GM23248 (cell line): Measurements from ENCODE around the gene GTPBP1. TPM values are rescaled to one million over a fixed set of nuclear protein-coding genes. Genes with fewer than 3 reads are reported as not detected.

Source experiments
- DNase-seq: peaks from one replicate; pipeline ENCODE4 v3.0.0-alpha.2; 2015
- H2AFZ ChIP-seq: fragments of 200-600 bp; sonication (generic); 2 replicates; pipeline ENCODE4 v1.6.1; 2016; ENCODE audit warnings: antibody characterized with exemption
- H3F3A ChIP-seq: fragments of 200-600 bp; sonication (generic); 2 replicates; pipeline ENCODE4 v1.6.1; 2016; ENCODE audit warnings: mild to moderate bottlenecking, antibody characterized with exemption, mixed run types; ENCODE audit not compliant: insufficient read depth
- H3K27ac ChIP-seq: fragments of 200-600 bp; sonication (generic); 2 replicates; pipeline ENCODE4 v1.5.1; 2016; ENCODE audit warnings: mild to moderate bottlenecking
- H3K27me3 ChIP-seq: fragments of 200-600 bp; sonication (generic); replicated peaks from 2 replicates; pipeline ENCODE4 v1.6.1; 2016; ENCODE audit warnings: mild to moderate bottlenecking; ENCODE audit not compliant: insufficient read depth
- H3K36me3 ChIP-seq: fragments of 200-600 bp; sonication (generic); 2 replicates; pipeline ENCODE4 v1.6.1; 2016; ENCODE audit warnings: low read depth, mild to moderate bottlenecking
- H3K4me1 ChIP-seq: fragments of 200-600 bp; sonication (generic); 2 replicates; pipeline ENCODE4 v1.6.1; 2016; ENCODE audit warnings: mild to moderate bottlenecking; ENCODE audit not compliant: insufficient read depth
- H3K4me2 ChIP-seq: fragments of 200-600 bp; sonication (generic); one replicate; pipeline ENCODE4 v1.6.1; 2016; ENCODE audit warnings: mild to moderate bottlenecking; ENCODE audit not compliant: unreplicated experiment
- H3K4me3 ChIP-seq: fragments of 200-600 bp; sonication (generic); 2 replicates; pipeline ENCODE4 v1.5.1; 2016; ENCODE audit warnings: mild to moderate bottlenecking
- H3K79me2 ChIP-seq: fragments of 200-600 bp; sonication (generic); 2 replicates; pipeline ENCODE4 v1.6.1; 2016; ENCODE audit warnings: mild to moderate bottlenecking; ENCODE audit not compliant: insufficient read depth
- H3K9ac ChIP-seq: fragments of 200-600 bp; sonication (generic); 2 replicates; pipeline ENCODE4 v1.6.1; 2016; ENCODE audit warnings: mild to moderate bottlenecking
- H3K9me2 ChIP-seq: fragments of 200-600 bp; sonication (generic); 2 replicates; pipeline ENCODE4 v1.6.1; 2016; ENCODE audit warnings: mixed run types, mild to moderate bottlenecking, moderate library complexity; ENCODE audit not compliant: insufficient read depth
- H3K9me3 ChIP-seq: fragments of 200-600 bp; sonication (generic); one replicate; pipeline ENCODE4 v1.6.1; 2017; ENCODE audit warnings: low read depth
- H4K20me1 ChIP-seq: fragments of 200-600 bp; sonication (generic); 2 replicates; pipeline ENCODE4 v1.6.0; 2016; ENCODE audit not compliant: insufficient read depth
- EZH2 ChIP-seq: fragments of 200-600 bp; sonication (generic); IDR thresholded peaks from 2 replicates; pipeline ENCODE4 v1.6.1; 2018; ENCODE audit warnings: antibody characterized with exemption, mild to moderate bottlenecking; ENCODE audit not compliant: insufficient read depth, poor library complexity, severe bottlenecking
- EZH2phosphoT487 ChIP-seq: fragments of 200-600 bp; sonication (generic); IDR thresholded peaks from 2 replicates; pipeline ENCODE4 v1.6.1; 2018; ENCODE audit warnings: antibody characterized with exemption, moderate library complexity, mild to moderate bottlenecking, low read depth; ENCODE audit not compliant: insufficient read depth
- WGBS, 2 experiments: methylation state at CpG; one replicate each; pipeline ENCODE4 v1.1.6; 2015 to 2017; ENCODE audit warnings: low lambda C conversion rate in 2 of 2, low coverage in 1 of 2; ENCODE audit errors: missing lambda C conversion rate in 2 of 2; 5-methylcytosine and 5-hydroxymethylcytosine counted together
- in situ Hi-C: fragments of 300-500 bp; cut with MboI; formaldehyde crosslinking; loops from 2 replicates; pipeline ENCODE4 v1.15.0; 2020
- polyA plus RNA-seq: library from polyadenylated mRNA; unstranded; fragments of >200 nt; fragmentation: Nextera tagmentation; extraction: Ambion mirVana; gene quantifications from 2 replicates; pipeline ENCODE4 v1.2.1, GENCODE V29; 2016
- total RNA-seq: library from RNA; depleted of rRNA; stranded (reverse); fragments of >200 nt; shearing (Covaris generic); gene quantifications from 2 replicates; pipeline ENCODE4 v1.2.3, GENCODE V29; 2014

Gene GTPBP1
- total and polyA plus RNA-seq, 2 experiments from 2014 or later: 10.0 to 26.9 TPM

DNA sequence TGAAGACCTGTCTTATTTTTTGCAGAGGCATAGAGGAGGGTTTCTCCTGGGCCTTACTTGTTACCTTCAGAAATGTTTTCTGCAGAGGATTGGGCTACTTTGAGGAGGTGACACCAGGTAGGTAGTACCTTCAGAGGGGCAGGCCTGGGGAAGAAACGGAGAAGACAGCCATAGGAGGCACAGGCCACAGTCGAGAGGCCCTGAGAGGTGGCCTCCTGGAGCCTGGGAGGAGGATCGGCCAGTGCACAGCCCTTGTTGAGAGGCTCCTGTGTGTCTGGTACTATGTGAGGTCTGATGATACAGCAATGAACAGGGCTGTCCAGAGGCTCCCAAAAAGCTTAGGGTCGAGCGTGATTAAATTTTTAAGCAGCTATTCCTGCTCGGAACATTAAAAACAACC lies 11.5 kb downstream of the GTPBP1 start:
- Histone ChIP-seq H3F3A (peaks cover 24% of the 10 kb centered on the region), H3K4me2 (no peak overlapping the region), H3K4me1 (peaks cover 13% of the 10 kb centered on the region), H3K9me2 (no peaks in the 10 kb centered on the region), H3K9me3 (no peaks in the 10 kb centered on the region), H2AFZ (no peak overlapping the region), H3K79me2 (peaks cover 81% of the 10 kb centered on the region), H3K27me3 (no peaks in the 10 kb centered on the region), H3K4me3 (no peak overlapping the region), H3K36me3 (0 out of 2 replicates have a peak, but pooled peaks cover 4% of the 10 kb centered on the region), H3K27ac (no peak overlapping the region), H3K9ac (no peak overlapping the region), H4K20me1 (0 out of 2 replicates have a peak, but pooled peaks cover under 1% of the 10 kb centered on the region)
- WGBS, 2 experiments: 95% methylated on average over 6 of the region's 6 CpGs
- no peak for TF ChIP-seq EZH2
- no peak for TF ChIP-seq EZH2phosphoT487
- no peak for DNase-seq
- in situ Hi-C loops: no loop called here

DNA sequence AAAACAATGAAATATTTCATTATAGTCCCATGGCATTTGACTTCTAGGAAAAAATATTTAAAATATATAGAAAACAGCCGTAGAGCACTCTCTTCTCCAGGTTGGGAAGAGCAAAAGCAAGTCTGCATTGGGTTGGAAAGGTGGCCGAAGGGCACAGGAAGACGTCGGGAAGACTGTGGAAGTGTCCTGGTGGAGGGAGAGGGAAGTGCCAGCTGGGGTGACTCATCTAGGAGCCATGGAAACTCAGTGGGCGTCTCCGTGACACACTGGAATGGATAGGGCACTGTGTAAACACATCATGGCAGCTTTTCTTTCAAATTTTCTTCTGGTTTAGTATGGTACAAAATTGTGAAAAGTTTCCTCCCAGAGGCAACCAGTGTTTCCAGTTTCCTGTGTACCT lies 12.7 kb downstream of the GTPBP1 start:
- DNase-seq: peak; percentile 96
- Histone ChIP-seq H3K9me2 (no peaks in the 10 kb centered on the region), H3K27me3 (no peaks in the 10 kb centered on the region), H3K4me2 (peak overlapping the region; percentile 65), H3K27ac (peak overlapping the region; percentile 80), H4K20me1 (no peaks in the 10 kb centered on the region), H3K36me3 (peaks cover 15% of the 10 kb centered on the region), H3F3A (peaks cover 24% of the 10 kb centered on the region), H3K9ac (peak overlapping the region; percentile 44; the same call in 1 of the 2 replicates), H2AFZ (no peak overlapping the region; the same call in 1 of the 2 replicates), H3K4me3 (no peak overlapping the region), H3K9me3 (no peaks in the 10 kb centered on the region), H3K4me1 (peaks cover 13% of the 10 kb centered on the region), H3K79me2 (peaks cover 75% of the 10 kb centered on the region)
- TF ChIP-seq EZH2phosphoT487 (no peak), EZH2 (no peak)
- WGBS, 2 experiments: 18% methylated on average over 6 of the region's 6 CpGs
- in situ Hi-C loops: no loop called here

- H3K27ac ChIP-seq: peak overlapping the region; percentile 80
- no peak for TF ChIP-seq EZH2phosphoT487
- TF ChIP-seq EZH2: no peak
- H3K4me3 ChIP-seq: no peak overlapping the region
- no peaks in the 10 kb centered on the region for H3K27me3 ChIP-seq
- peak overlapping the region; percentile 65 for H3K4me2 ChIP-seq
- peaks cover 13% of the 10 kb centered on the region for H3K4me1 ChIP-seq
- peaks cover 67% of the 10 kb centered on the region for H3K79me2 ChIP-seq
- in situ Hi-C loops: no loop called here
- 84 to 85% methylated on average over 6 of the region's 6 CpGs for WGBS, 2 experiments
- H3K9me2 ChIP-seq: no peaks in the 10 kb centered on the region
- no peak overlapping the region for H3K9ac ChIP-seq
- no peaks in the 10 kb centered on the region for H3K9me3 ChIP-seq
- no peak overlapping the region for H2AFZ ChIP-seq
- peaks cover 24% of the 10 kb centered on the region for H3F3A ChIP-seq
- DNase-seq: no peak
- no peaks in the 10 kb centered on the region for H4K20me1 ChIP-seq
- peaks cover 20% of the 10 kb centered on the region for H3K36me3 ChIP-seq
Measured at GRCh38 chr22:38719196-38719595, 13.5 kb downstream of the GTPBP1 start.

DNA sequence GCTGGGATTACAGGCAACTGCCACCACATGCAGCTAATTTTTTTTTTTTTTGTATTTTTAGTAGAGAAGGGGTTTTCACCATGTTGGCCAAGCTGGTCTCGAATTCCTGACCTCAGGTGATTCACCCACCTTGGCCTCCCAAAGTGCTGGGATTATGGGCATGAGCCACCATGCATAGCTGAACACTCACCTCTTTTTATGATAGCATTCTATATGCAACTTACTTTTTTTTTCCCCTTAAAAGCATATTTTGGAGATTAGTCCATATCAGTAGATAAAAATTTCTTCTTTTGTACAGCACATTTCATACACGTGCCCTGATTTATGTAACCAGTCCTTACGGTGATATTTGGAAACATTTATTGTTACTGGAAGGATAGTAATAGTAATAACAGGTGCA lies 14.6 kb downstream of the GTPBP1 start:
- DNase-seq: no peak
- Histone ChIP-seq H3K9me3 (no peaks in the 10 kb centered on the region), H3K4me1 (peaks cover 13% of the 10 kb centered on the region), H3K4me3 (no peak overlapping the region), H3K27me3 (no peaks in the 10 kb centered on the region), H3K9me2 (no peaks in the 10 kb centered on the region), H3K36me3 (peaks cover 25% of the 10 kb centered on the region), H3K9ac (no peak overlapping the region), H2AFZ (no peak overlapping the region), H3K79me2 (peaks cover 56% of the 10 kb centered on the region), H4K20me1 (no peaks in the 10 kb centered on the region), H3K4me2 (no peak overlapping the region), H3F3A (peaks cover 24% of the 10 kb centered on the region), H3K27ac (no peak overlapping the region)
- no peak for TF ChIP-seq EZH2
- TF ChIP-seq EZH2phosphoT487: no peak
- 70 to 79% methylated on average over 3 of the region's 3 CpGs for WGBS, 2 experiments
- in situ Hi-C loops: no loop called here

- Histone ChIP-seq H3K36me3 (peaks cover 29% of the 10 kb centered on the region), H3K27ac (no peak overlapping the region), H2AFZ (no peak overlapping the region), H3K4me1 (peaks cover 13% of the 10 kb centered on the region), H4K20me1 (no peaks in the 10 kb centered on the region), H3K79me2 (peaks cover 44% of the 10 kb centered on the region), H3K9me2 (no peaks in the 10 kb centered on the region), H3K27me3 (no peaks in the 10 kb centered on the region), H3K9me3 (no peaks in the 10 kb centered on the region), H3K9ac (no peak overlapping the region), H3F3A (peaks cover 24% of the 10 kb centered on the region), H3K4me3 (no peak overlapping the region), H3K4me2 (no peak overlapping the region)
- DNase-seq: no peak
- in situ Hi-C loops: no loop called here
- WGBS, 2 experiments: 91 to 94% methylated on average over 7 of the region's 7 CpGs
- TF ChIP-seq EZH2phosphoT487 (no peak), EZH2 (no peak)
Measured at GRCh38 chr22:38721551-38721950, 15.8 kb downstream of the GTPBP1 start.
